ENCODE data around the gene DHX15. TPM values are rescaled to one million over a fixed set of nuclear protein-coding genes. Genes with fewer than 3 reads are reported as not detected.

Gene DHX15
- total RNA-seq, 4 donors from 2014 or later, result 113 to 334 (median 139) TPM

- Histone ChIP-seq H3K9me3 (no peaks in the 10 kb centered on the region), H3K4me1 (no peaks in the 10 kb centered on the region), H3K27me3 (no peaks in the 10 kb centered on the region), H3K27ac (peak overlapping the region; percentile 95 to 99), H3K4me3 (peak overlapping the region; percentile 68 to 99), H3K36me3 (no peaks in the 10 kb centered on the region)
- TF ChIP-seq POLR2A (IDR thresholded peaks at IDR 0.05) (no peak), CTCF (IDR thresholded peaks at IDR 0.05) (peak in 1 of 4 experiments; percentile 10)
- intact Hi-C loops (cut with DNase I; ENCODE audit: low total_unique reads), result no loop called here
- peak; percentile 53 to 54 for DNase-seq
Observed at GRCh38 chr4:24583451-24584210, 723 bp downstream of the DHX15 start.

- H3K27ac ChIP-seq, result peak overlapping the region in 1 of 2 donors; percentile 18
- no peak for DNase-seq
- H3K4me3 ChIP-seq, result peak overlapping the region in 1 of 2 donors; percentile 99
- no peaks in the 10 kb centered on the region for H3K27me3 ChIP-seq
- no peaks in the 10 kb centered on the region for H3K9me3 ChIP-seq
- TF ChIP-seq CTCF (IDR thresholded peaks at IDR 0.05) (no peak), POLR2A (IDR thresholded peaks at IDR 0.05) (no peak)
- no peaks in the 10 kb centered on the region for H3K4me1 ChIP-seq
- intact Hi-C loops (cut with DNase I; ENCODE audit: low total_unique reads), result no loop called here
- H3K36me3 ChIP-seq, result no peaks in the 10 kb centered on the region
Observed at GRCh38 chr4:24582235-24582832, 2.0 kb downstream of the DHX15 start.

GRCh38 chr4:24578364-24578763, 6.0 kb downstream of the DHX15 start:
- Histone ChIP-seq H3K4me3 (no peak overlapping the region), H3K36me3 (no peaks in the 10 kb centered on the region), H3K9me3 (no peaks in the 10 kb centered on the region), H3K27me3 (no peaks in the 10 kb centered on the region), H3K27ac (no peak overlapping the region), H3K4me1 (no peaks in the 10 kb centered on the region)
- TF ChIP-seq CTCF (IDR thresholded peaks at IDR 0.05), result no peak
- no peak for TF ChIP-seq POLR2A (IDR thresholded peaks at IDR 0.05)
- no peak for DNase-seq
- intact Hi-C loops (cut with DNase I; ENCODE audit: low total_unique reads), result no loop called here

- TF ChIP-seq CTCF (IDR thresholded peaks at IDR 0.05), result no peak
- TF ChIP-seq POLR2A (IDR thresholded peaks at IDR 0.05), result no peak
- intact Hi-C loops (cut with DNase I; ENCODE audit: low total_unique reads), result no loop called here
- no peak for DNase-seq
- no peaks in the 10 kb centered on the region for H3K9me3 ChIP-seq
- peaks cover 0 to 2% of the 10 kb centered on the region in 2 donors for H3K4me1 ChIP-seq
- no peak overlapping the region for H3K27ac ChIP-seq
- H3K4me3 ChIP-seq, result no peak overlapping the region
- no peaks in the 10 kb centered on the region for H3K27me3 ChIP-seq
- H3K36me3 ChIP-seq, result no peaks in the 10 kb centered on the region
Observed at GRCh38 chr4:24576276-24576675, 8.1 kb downstream of the DHX15 start.

GRCh38 chr4:24574236-24574635, 10.1 kb downstream of the DHX15 start:
- Histone ChIP-seq H3K27me3 (no peaks in the 10 kb centered on the region), H3K27ac (no peak overlapping the region), H3K4me1 (peaks cover 0 to 7% of the 10 kb centered on the region in 2 donors), H3K36me3 (no peaks in the 10 kb centered on the region), H3K9me3 (no peaks in the 10 kb centered on the region), H3K4me3 (no peak overlapping the region)
- no peak for DNase-seq
- intact Hi-C loops (cut with DNase I; ENCODE audit: low total_unique reads), result no loop called here
- no peak for TF ChIP-seq CTCF (IDR thresholded peaks at IDR 0.05)
- TF ChIP-seq POLR2A (IDR thresholded peaks at IDR 0.05), result no peak

Measured in uterus (tissue), 4 donors.